ENCODE data around the gene ZNF385B.

GRCh38 chr2:179685146-179685545 lies 176.3 kb downstream of the ZNF385B start:
- TF ChIP-seq CTCF (IDR thresholded peaks at IDR 0.05; ENCODE audit: low read depth, low read length, missing input control) (no peak), YY1 (IDR thresholded peaks at IDR 0.05) (no peak), FOXA1 (IDR thresholded peaks at IDR 0.05) (no peak)
